Stimulated activated naive CD4-positive, alpha-beta T cell (primary cell): ENCODE data around the gene ANKLE2.
A peak's percentile ranks its signal among the peaks of the same experiment; 100 is the strongest.

ENCODE experiments used
- DNase-seq, 6 experiments: peaks; one replicate each; lab custom pipeline; 2025; lab: John Stamatoyannopoulos, UW

ANKLE2 gene

GRCh38 chr12:132687211-132688164 lies 74.1 kb downstream of the ANKLE2 start, which contains the start of the genes POLE and PXMP2:
TSS of gene POLE (minus strand) at chr12:132687342. CDS start at chr12:132687315, 27 bp downstream.
TSS of gene PXMP2 (plus strand) at chr12:132687587. CDS start at chr12:132687671, 84 bp downstream.
- peak; percentile 83 to 94 (median 88) for DNase-seq

GRCh38 chr12:132686825-132687210 lies 74.8 kb downstream of the ANKLE2 start:
- no peak for DNase-seq

- no peak for DNase-seq
Observed at GRCh38 chr12:132685400-132685799, 76.2 kb downstream of the ANKLE2 start.

GRCh38 chr12:132677492-132677891 lies 84.1 kb downstream of the ANKLE2 start:
- DNase-seq, result no peak

- DNase-seq, result no peak
Observed at GRCh38 chr12:132675757-132676432, 85.7 kb downstream of the ANKLE2 start.
